Measurements from ENCODE around the gene CYGB. TPM values are rescaled to one million over a fixed set of nuclear protein-coding genes. Genes with fewer than 3 reads are reported as not detected.

CYGB gene
- polyA plus RNA-seq, 1 donor (not counting 4 experiments of a cell fraction or from before 2014, with no cell fraction given): 10.3 TPM

DNA sequence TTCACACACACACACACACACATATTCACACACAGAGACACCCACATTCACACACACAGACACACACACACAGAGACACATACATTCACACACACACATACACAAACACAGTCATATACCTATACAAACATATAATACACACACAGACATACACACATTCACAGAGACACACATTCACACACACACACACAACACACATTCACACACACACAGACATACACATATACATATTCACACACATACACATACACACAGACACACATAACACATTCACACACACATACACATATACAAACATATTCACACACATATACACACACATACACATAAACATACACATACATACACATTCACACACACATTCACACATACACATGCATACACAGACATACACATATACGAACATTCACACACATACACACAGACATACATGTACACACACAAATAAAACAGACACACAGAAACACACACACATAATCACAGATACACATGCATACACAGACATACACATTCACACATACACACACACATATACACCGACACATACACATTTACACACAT, 10.2 kb upstream of the CYGB start:
- Histone ChIP-seq H3K27me3 (ENCODE audit: control insufficient read depth, extremely low read depth, insufficient read depth, low read length) (peaks cover 27% of the 10 kb centered on the region), H3K9ac (ENCODE audit: control insufficient read depth, extremely low read depth, insufficient read depth, low read length) (peak overlapping the region; percentile 73), H3K9me1 (ENCODE audit: control insufficient read depth, extremely low read depth, insufficient read depth, low read length) (no peaks in the 10 kb centered on the region), H3K36me3 (ENCODE audit: control insufficient read depth in 2 of 2, extremely low read depth in 1 of 2, insufficient read depth in 2 of 2, low read length in 2 of 2) (peaks cover 0 to 7% of the 10 kb centered on the region in 2 experiments), H3K4me2 (ENCODE audit: control insufficient read depth, extremely low read depth, insufficient read depth, low read depth, low read length) (no peak overlapping the region), H3K79me2 (ENCODE audit: control insufficient read depth, insufficient read depth, low read length) (peaks cover 14% of the 10 kb centered on the region), H2AFZ (ENCODE audit: control insufficient read depth, low read length) (no peak overlapping the region), H3K9me3 (ENCODE audit: control insufficient read depth, low read depth, low read length) (no peaks in the 10 kb centered on the region), H3K4me1 (ENCODE audit: control insufficient read depth, extremely low read depth, insufficient read depth, low read length) (peaks cover 46% of the 10 kb centered on the region), H3K27ac (ENCODE audit: control insufficient read depth, insufficient read depth, low read length) (peak overlapping the region; percentile 89), H4K20me1 (ENCODE audit: control insufficient read depth, extremely low read depth, insufficient read depth, low read length) (no peaks in the 10 kb centered on the region), H3K4me3 (ENCODE audit: control insufficient read depth in 2 of 3, extremely low read depth in 1 of 3, insufficient read depth in 2 of 3, low read depth in 1 of 3, low read length in 3 of 3) (no peak overlapping the region)
- no peak for DNase-seq (ENCODE audit: low read depth, low spot score)
- no peak for FAIRE-seq
- dilution Hi-C loops (cut with MboI; ENCODE audit: extremely low pct_ligation_motif_present, low sequenced_read_pairs): no loop called here
- TF ChIP-seq, protein P1, sequence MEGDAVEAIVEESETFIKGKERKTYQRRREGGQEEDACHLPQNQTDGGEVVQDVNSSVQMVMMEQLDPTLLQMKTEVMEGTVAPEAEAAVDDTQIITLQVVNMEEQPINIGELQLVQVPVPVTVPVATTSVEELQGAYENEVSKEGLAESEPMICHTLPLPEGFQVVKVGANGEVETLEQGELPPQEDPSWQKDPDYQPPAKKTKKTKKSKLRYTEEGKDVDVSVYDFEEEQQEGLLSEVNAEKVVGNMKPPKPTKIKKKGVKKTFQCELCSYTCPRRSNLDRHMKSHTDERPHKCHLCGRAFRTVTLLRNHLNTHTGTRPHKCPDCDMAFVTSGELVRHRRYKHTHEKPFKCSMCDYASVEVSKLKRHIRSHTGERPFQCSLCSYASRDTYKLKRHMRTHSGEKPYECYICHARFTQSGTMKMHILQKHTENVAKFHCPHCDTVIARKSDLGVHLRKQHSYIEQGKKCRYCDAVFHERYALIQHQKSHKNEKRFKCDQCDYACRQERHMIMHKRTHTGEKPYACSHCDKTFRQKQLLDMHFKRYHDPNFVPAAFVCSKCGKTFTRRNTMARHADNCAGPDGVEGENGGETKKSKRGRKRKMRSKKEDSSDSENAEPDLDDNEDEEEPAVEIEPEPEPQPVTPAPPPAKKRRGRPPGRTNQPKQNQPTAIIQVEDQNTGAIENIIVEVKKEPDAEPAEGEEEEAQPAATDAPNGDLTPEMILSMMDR (optimal IDR thresholded peaks at IDR 0.05 in 1 of 3, IDR thresholded peaks at IDR 0.05 in 1 of 3, conservative IDR thresholded peaks at IDR 0.05 in 1 of 3; ENCODE audit: extremely low read depth in 1 of 3, insufficient read depth in 2 of 3, low read length in 3 of 3): no peak
- no peak for TF ChIP-seq EZH2 (IDR thresholded peaks at IDR 0.05; ENCODE audit: low read length)

GRCh38 chr17:76547183-76547641, 9.7 kb upstream of the CYGB start:
- Histone ChIP-seq H3K9ac (ENCODE audit: control insufficient read depth, extremely low read depth, insufficient read depth, low read length) (peak overlapping the region; percentile 73), H3K27me3 (ENCODE audit: control insufficient read depth, extremely low read depth, insufficient read depth, low read length) (peaks cover 32% of the 10 kb centered on the region), H3K9me3 (ENCODE audit: control insufficient read depth, low read depth, low read length) (no peaks in the 10 kb centered on the region), H3K27ac (ENCODE audit: control insufficient read depth, insufficient read depth, low read length) (peak overlapping the region; percentile 89), H3K79me2 (ENCODE audit: control insufficient read depth, insufficient read depth, low read length) (peaks cover 14% of the 10 kb centered on the region), H3K4me3 (ENCODE audit: control insufficient read depth in 2 of 3, extremely low read depth in 1 of 3, insufficient read depth in 2 of 3, low read depth in 1 of 3, low read length in 3 of 3) (peak overlapping the region in 1 of 3 experiments; percentile 48), H4K20me1 (ENCODE audit: control insufficient read depth, extremely low read depth, insufficient read depth, low read length) (no peaks in the 10 kb centered on the region), H2AFZ (ENCODE audit: control insufficient read depth, low read length) (no peak overlapping the region), H3K4me1 (ENCODE audit: control insufficient read depth, extremely low read depth, insufficient read depth, low read length) (peaks cover 46% of the 10 kb centered on the region), H3K36me3 (ENCODE audit: control insufficient read depth in 2 of 2, extremely low read depth in 1 of 2, insufficient read depth in 2 of 2, low read length in 2 of 2) (peaks cover 0 to 7% of the 10 kb centered on the region in 2 experiments), H3K9me1 (ENCODE audit: control insufficient read depth, extremely low read depth, insufficient read depth, low read length) (no peaks in the 10 kb centered on the region), H3K4me2 (ENCODE audit: control insufficient read depth, extremely low read depth, insufficient read depth, low read depth, low read length) (peak overlapping the region; percentile 72)
- dilution Hi-C loops (cut with MboI; ENCODE audit: extremely low pct_ligation_motif_present, low sequenced_read_pairs): no loop called here
- TF ChIP-seq, protein P1 (optimal IDR thresholded peaks at IDR 0.05 in 1 of 3, IDR thresholded peaks at IDR 0.05 in 1 of 3, conservative IDR thresholded peaks at IDR 0.05 in 1 of 3; ENCODE audit: extremely low read depth in 1 of 3, insufficient read depth in 2 of 3, low read length in 3 of 3): peak; percentile 44 to 74 (median 56)
- no peak for TF ChIP-seq EZH2 (IDR thresholded peaks at IDR 0.05; ENCODE audit: low read length)
- FAIRE-seq (no peak), DNase-seq (ENCODE audit: low read depth, low spot score) (no peak)
